Measurements from ENCODE around the gene KRTAP5-7.
"Not testable (repeated sequence)": the region's sequence is repeated elsewhere in the genome, so short reads cannot be mapped to it uniquely, and the experiment has no call there.

KRTAP5-7 gene

DNA sequence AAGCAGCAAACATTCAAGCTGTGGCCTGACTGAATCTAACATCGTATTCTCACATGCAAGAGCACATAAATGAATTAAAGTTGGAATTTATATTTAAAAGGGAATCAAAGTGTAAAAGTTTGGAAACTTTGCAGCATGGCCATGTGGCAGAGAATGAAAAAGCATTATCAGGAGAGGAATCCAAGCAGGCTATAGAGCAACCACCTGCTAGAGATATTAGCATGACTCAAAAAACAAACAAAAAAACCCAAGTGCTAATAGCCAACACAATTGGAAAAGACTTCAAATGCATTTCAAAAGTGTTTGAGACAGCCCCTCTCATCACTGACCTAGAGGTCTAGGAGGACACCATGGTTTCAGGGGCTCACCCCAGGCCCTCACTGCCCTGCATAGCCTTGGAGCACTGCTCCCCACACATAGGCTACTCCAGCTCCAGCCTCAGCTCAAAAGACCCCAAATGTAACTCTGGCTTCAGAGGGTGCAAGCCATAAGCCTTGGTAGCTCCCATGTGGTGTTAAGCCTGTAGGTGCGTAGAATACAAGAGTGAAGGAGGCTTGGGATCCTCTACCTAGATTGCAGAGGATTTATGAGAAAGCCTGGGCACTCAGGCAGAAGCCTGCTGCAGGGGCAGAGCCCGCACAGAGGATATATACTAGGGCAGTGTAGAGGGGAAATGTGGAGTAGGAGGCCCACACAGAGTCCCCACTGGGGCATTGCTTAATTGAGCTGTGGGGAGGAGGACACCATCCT is 1.7 kb upstream of the KRTAP5-7 start:
- TF ChIP-seq CTCF (IDR thresholded peaks at IDR 0.05; ENCODE audit: borderline replicate concordance, insufficient read depth, low read depth, low read length) = no peak
- no peak overlapping the region for H3K4me3 ChIP-seq (ENCODE audit: low read depth, low read length)

DNA sequence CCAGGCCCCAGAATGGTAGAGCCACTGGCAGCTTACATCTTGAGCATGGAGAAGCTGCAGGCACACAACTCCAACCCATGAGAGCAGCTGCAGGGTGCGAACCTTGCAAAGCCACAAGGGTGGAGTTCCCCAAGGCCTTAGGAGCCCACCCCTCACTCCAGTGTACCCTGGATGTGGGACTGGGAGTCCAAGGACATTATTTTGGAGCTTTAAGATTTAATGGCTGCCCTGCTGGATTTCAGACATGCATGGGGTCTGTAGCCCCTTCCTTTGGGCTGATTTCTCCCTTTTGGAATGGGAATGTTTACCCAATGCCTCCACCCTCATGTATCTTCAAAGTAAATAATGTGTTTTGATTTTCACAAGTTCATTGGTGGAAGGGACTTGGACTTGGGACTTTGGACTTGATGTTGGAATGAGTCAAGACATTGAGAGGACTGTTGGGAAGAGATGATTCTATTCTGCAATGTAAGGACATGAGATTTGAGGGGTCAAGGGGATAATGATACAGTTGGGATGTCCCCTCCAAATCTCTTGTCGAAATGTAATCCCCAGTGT is 1.1 kb upstream of the KRTAP5-7 start:
- TF ChIP-seq CTCF (IDR thresholded peaks at IDR 0.05; ENCODE audit: borderline replicate concordance, insufficient read depth, low read depth, low read length) = no peak
- no peak overlapping the region for H3K4me3 ChIP-seq (ENCODE audit: low read depth, low read length)

DNA sequence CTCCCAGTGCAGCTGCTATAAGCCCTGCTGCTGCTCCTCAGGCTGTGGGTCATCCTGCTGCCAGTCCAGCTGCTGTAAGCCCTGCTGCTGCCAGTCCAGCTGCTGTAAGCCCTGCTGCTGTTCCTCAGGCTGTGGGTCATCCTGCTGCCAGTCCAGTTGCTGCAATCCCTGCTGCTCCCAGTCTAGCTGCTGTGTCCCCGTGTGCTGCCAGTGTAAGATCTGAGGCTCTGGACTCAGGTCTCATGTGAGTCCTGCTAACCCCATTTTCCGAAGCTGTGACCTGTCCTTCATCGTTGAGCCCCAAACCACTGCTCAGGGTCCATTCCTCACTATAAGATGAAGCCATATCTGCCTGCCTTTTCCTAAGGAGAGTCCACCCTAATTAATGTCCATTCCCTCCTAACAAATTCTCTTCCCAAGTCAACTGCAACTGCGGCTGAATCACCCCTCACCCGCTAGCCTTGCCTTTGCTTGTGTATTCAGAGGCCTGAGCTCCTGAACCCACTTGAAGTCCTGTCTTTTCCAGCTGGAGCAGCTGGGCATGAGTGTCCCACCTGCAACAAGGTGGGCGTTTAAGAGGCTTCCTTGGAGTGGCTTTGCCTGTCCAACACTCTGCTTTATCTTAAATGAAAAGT is 626 bp downstream of the KRTAP5-7 start:
- H3K4me3 ChIP-seq (ENCODE audit: low read depth, low read length) = no peak overlapping the region
- no peak for TF ChIP-seq CTCF (IDR thresholded peaks at IDR 0.05; ENCODE audit: borderline replicate concordance, insufficient read depth, low read depth, low read length)

DNA sequence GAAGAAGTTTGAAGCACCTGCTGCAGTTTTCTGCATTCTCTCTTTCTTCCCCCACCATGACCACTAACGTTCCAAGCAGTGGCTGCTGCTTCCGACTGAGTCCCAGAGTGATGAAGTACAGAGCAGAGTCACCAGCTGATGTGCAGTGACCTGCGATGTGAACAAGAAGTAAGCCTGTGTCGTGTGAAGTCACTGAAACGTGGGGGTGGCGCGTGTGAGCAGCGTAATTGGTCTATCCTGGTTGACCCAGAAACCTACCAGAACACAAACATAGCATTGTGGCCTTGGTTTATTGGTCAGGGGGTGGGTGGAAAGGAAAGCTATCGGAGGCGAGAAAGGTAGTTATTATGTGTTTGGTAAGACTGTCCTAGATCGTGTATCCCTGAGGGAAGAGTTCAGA is 3.5 kb downstream of the KRTAP5-7 start:
- TF ChIP-seq CTCF (IDR thresholded peaks at IDR 0.05; ENCODE audit: borderline replicate concordance, insufficient read depth, low read depth, low read length) = no peak

GRCh38 chr11:71532036-71532610 is 5.1 kb downstream of the KRTAP5-7 start:
- H3K4me3 ChIP-seq (ENCODE audit: low read depth, low read length) = no peak overlapping the region
- TF ChIP-seq CTCF (IDR thresholded peaks at IDR 0.05; ENCODE audit: borderline replicate concordance, insufficient read depth, low read depth, low read length) = no peak

More for the DNA sequence above, 3.5 kb downstream of the KRTAP5-7 start:
- H3K4me3 ChIP-seq (ENCODE audit: low read depth, low read length) = no peak overlapping the region

DNA sequence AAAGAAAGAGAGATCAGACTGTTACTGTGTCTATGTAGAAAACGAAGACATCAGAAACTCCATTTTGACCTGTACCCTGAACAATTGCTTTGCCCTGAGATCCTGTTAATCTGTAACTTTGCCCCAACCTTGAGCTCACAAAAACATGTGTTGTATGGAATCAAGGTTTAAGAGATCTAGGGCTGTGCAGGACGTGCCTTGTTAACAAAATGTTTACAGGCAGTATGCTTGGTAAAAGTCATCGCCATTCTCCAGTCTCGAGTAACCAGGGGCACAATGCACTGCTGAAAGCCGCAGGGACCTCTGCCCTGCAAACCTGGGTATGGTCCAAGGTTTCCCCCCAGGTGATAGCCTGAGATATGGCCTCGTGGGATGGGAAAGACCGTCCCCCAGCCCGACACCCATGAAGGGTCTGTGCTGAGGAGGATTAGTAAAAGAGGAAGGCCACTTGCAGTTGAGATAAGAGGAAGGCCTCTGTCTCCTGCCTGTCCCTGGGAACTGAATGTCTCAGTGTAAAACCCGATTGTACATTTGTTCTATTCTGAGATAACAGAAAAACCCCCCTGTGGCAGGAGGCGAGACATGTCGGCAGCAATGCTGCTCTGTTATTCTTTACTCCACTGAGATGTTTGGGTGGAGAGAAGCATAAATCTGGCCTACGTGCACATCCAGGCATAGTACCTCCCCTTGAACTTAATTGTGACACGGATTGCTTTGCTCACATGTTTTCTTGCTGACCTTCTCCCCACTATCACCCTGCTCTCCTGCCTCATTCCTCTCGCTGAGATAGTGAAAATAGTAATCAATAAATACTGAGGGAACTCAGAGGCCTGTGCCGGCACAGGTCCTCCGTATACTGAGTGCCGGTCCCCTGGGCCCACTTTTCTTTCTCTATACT is 7.9 kb downstream of the KRTAP5-7 start:
- not testable (repeated sequence) for H3K4me3 ChIP-seq (ENCODE audit: low read depth, low read length)

- no peak overlapping the region for H3K4me3 ChIP-seq (ENCODE audit: low read depth, low read length)
- TF ChIP-seq CTCF (IDR thresholded peaks at IDR 0.05; ENCODE audit: borderline replicate concordance, insufficient read depth, low read depth, low read length) = no peak
Measured at GRCh38 chr11:71535825-71536224, 8.8 kb downstream of the KRTAP5-7 start.
